Measurements from ENCODE around the gene CDRT4. TPM values are rescaled to one million over a fixed set of nuclear protein-coding genes. Genes with fewer than 3 reads are reported as not detected.

Gene CDRT4
- total RNA-seq, result 10 to 100 TPM in 5 of 8 experiments, 1 to 10 TPM in 3; 2.6 to 25.8 (median 11.9) TPM

GRCh38 chr17:15467592-15467991 lies at the start of gene CDRT4:
Gene CDRT4, minus strand, starts transcription at chr17:15467621. Its CDS starts 27,383 bp downstream, at chr17:15440238.
- WGBS, 10 experiments, result 92 to 100% (median 100%) methylated on average over 1 to 3 of the region's 3 CpGs; no CpG with 5 or more reads in 7 of the 10 experiments

GRCh38 chr17:15516150-15516549 lies 48.7 kb upstream of the CDRT4 start:
- no peak for ATAC-seq (replicated peaks in 6 of 8)
- Histone ChIP-seq H3K27ac (no peak overlapping the region), H3K4me1 (replicated peaks in 1 of 2) (peaks cover 0 to 3% of the 10 kb centered on the region in 2 donors), H3K4me3 (no peak overlapping the region)
- 63 to 100% (median 93%) methylated on average over 2 to 5 of the region's 8 CpGs; no CpG with 5 or more reads in 3 of the 10 experiments for WGBS, 10 experiments
- in situ Hi-C loops (cut with MboI; ENCODE audit: low pct_unique_long_range_greater_than_20kb in 2 of 9, low sequenced_read_pairs in 9 of 9, unreplicated experiment in 9 of 9), result loop anchor here in 2 of 9 experiments (25.0 kb wide), 2 partner anchors 104 to 254 kb away; partner anchors contain the start of gene PMP22 (in 1 of the 2)

More at GRCh38 chr17:15467592-15467991, at the start of gene CDRT4:
- no peaks in the 10 kb centered on the region for H3K4me1 ChIP-seq (replicated peaks in 1 of 2)
- no peak for ATAC-seq (replicated peaks in 6 of 8)
- H3K27ac ChIP-seq, result no peak within 1 kb of the TSS
- in situ Hi-C loops (cut with MboI; ENCODE audit: low pct_unique_long_range_greater_than_20kb in 2 of 9, low sequenced_read_pairs in 9 of 9, unreplicated experiment in 9 of 9), result loop anchor here in 1 of 9 experiments (25.0 kb wide), 1 partner anchor 105 kb away; no protein-coding TSS in a partner anchor
- no peak within 1 kb of the TSS for H3K4me3 ChIP-seq

GRCh38 chr17:15514469-15514868 lies 47.0 kb upstream of the CDRT4 start:
- ATAC-seq (replicated peaks in 6 of 8), result no peak
- 55 to 100% (median 84%) methylated on average over 2 of the region's 2 CpGs; no CpG with 5 or more reads in 3 of the 10 experiments for WGBS, 10 experiments
- no peak overlapping the region for H3K4me3 ChIP-seq
- H3K27ac ChIP-seq, result no peak overlapping the region
- in situ Hi-C loops (cut with MboI; ENCODE audit: low pct_unique_long_range_greater_than_20kb in 2 of 9, low sequenced_read_pairs in 9 of 9, unreplicated experiment in 9 of 9), result loop anchor here in 2 of 9 experiments (25.0 kb wide), 2 partner anchors 102 to 252 kb away; partner anchors contain the start of gene PMP22 (in 1 of the 2)
- peaks cover 0 to 3% of the 10 kb centered on the region in 2 donors for H3K4me1 ChIP-seq (replicated peaks in 1 of 2)

- ATAC-seq (replicated peaks in 6 of 8), result no peak
- Histone ChIP-seq H3K27ac (no peak overlapping the region), H3K4me1 (replicated peaks in 1 of 2) (peaks cover 0 to 3% of the 10 kb centered on the region in 2 donors), H3K4me3 (no peak overlapping the region)
- WGBS, 10 experiments, result 40 to 93% (median 80%) methylated on average over 1 to 9 of the region's 9 CpGs; no CpG with 5 or more reads in 1 of the 10 experiments
- in situ Hi-C loops (cut with MboI; ENCODE audit: low pct_unique_long_range_greater_than_20kb in 2 of 9, low sequenced_read_pairs in 9 of 9, unreplicated experiment in 9 of 9), result loop anchor here in 2 of 9 experiments (25.0 kb wide), 2 partner anchors 102 to 252 kb away; partner anchors contain the start of gene PMP22 (in 1 of the 2)
Measured at GRCh38 chr17:15513856-15514459, 46.5 kb upstream of the CDRT4 start.

- no peak overlapping the region for H3K27ac ChIP-seq
- H3K4me3 ChIP-seq, result no peak overlapping the region
- in situ Hi-C loops (cut with MboI; ENCODE audit: low pct_unique_long_range_greater_than_20kb in 2 of 9, low sequenced_read_pairs in 9 of 9, unreplicated experiment in 9 of 9), result loop anchor here in 2 of 9 experiments (25.0 kb wide), 2 partner anchors 101 to 251 kb away; partner anchors contain the start of gene PMP22 (in 1 of the 2)
- 19 to 97% (median 66%) methylated on average over 2 to 6 of the region's 6 CpGs; no CpG with 5 or more reads in 2 of the 10 experiments for WGBS, 10 experiments
- H3K4me1 ChIP-seq (replicated peaks in 1 of 2), result peaks cover 0 to 3% of the 10 kb centered on the region in 2 donors
- peak in 2 of 8 experiments; percentile 45 to 56 for ATAC-seq (replicated peaks in 6 of 8)
Measured at GRCh38 chr17:15513058-15513791, 45.8 kb upstream of the CDRT4 start.

GRCh38 chr17:15512071-15512709 lies 44.8 kb upstream of the CDRT4 start:
- no peak overlapping the region for H3K4me3 ChIP-seq
- in situ Hi-C loops (cut with MboI; ENCODE audit: low pct_unique_long_range_greater_than_20kb in 2 of 9, low sequenced_read_pairs in 9 of 9, unreplicated experiment in 9 of 9), result loop anchor here in 2 of 9 experiments (25.0 kb wide), 2 partner anchors 100 to 250 kb away; partner anchors contain the start of gene PMP22 (in 1 of the 2)
- H3K27ac ChIP-seq, result no peak overlapping the region
- ATAC-seq (replicated peaks in 6 of 8), result peak in 1 of 8 experiments; percentile 25
- 67 to 100% (median 92%) methylated on average over 1 to 4 of the region's 4 CpGs for WGBS, 10 experiments
- H3K4me1 ChIP-seq (replicated peaks in 1 of 2), result peaks cover 0 to 3% of the 10 kb centered on the region in 2 donors

- in situ Hi-C loops (cut with MboI; ENCODE audit: low pct_unique_long_range_greater_than_20kb in 2 of 9, low sequenced_read_pairs in 9 of 9, unreplicated experiment in 9 of 9), result loop anchor here in 2 of 9 experiments (25.0 kb wide), 2 partner anchors 99 to 249 kb away; partner anchors contain the start of gene PMP22 (in 1 of the 2)
- peaks cover 0 to 3% of the 10 kb centered on the region in 2 donors for H3K4me1 ChIP-seq (replicated peaks in 1 of 2)
- 17 to 88% (median 71%) methylated on average over 1 to 2 of the region's 2 CpGs; no CpG with 5 or more reads in 2 of the 10 experiments for WGBS, 10 experiments
- H3K4me3 ChIP-seq, result no peak overlapping the region
- ATAC-seq (replicated peaks in 6 of 8), result no peak
- no peak overlapping the region for H3K27ac ChIP-seq
Measured at GRCh38 chr17:15511142-15511541, 43.7 kb upstream of the CDRT4 start.

GRCh38 chr17:15510361-15510760 lies 42.9 kb upstream of the CDRT4 start:
- no peak overlapping the region for H3K27ac ChIP-seq
- 0 to 100% (median 79%) methylated on average over 1 to 3 of the region's 3 CpGs; no CpG with 5 or more reads in 1 of the 10 experiments for WGBS, 10 experiments
- no peak overlapping the region for H3K4me3 ChIP-seq
- in situ Hi-C loops (cut with MboI; ENCODE audit: low pct_unique_long_range_greater_than_20kb in 2 of 9, low sequenced_read_pairs in 9 of 9, unreplicated experiment in 9 of 9), result loop anchor here in 2 of 9 experiments (25.0 kb wide), 2 partner anchors 98 to 248 kb away; partner anchors contain the start of gene PMP22 (in 1 of the 2)
- H3K4me1 ChIP-seq (replicated peaks in 1 of 2), result peaks cover 0 to 3% of the 10 kb centered on the region in 2 donors
- peak in 2 of 8 experiments; percentile 51 to 70 for ATAC-seq (replicated peaks in 6 of 8)

GRCh38 chr17:15509095-15509494 lies 41.7 kb upstream of the CDRT4 start:
- ATAC-seq (replicated peaks in 6 of 8), result no peak
- WGBS, 10 experiments, result 93 to 100% (median 100%) methylated on average over 1 to 5 of the region's 5 CpGs; no CpG with 5 or more reads in 2 of the 10 experiments
- Histone ChIP-seq H3K27ac (no peak overlapping the region), H3K4me3 (no peak overlapping the region), H3K4me1 (replicated peaks in 1 of 2) (peaks cover 0 to 3% of the 10 kb centered on the region in 2 donors)
- in situ Hi-C loops (cut with MboI; ENCODE audit: low pct_unique_long_range_greater_than_20kb in 2 of 9, low sequenced_read_pairs in 9 of 9, unreplicated experiment in 9 of 9), result loop anchor here in 6 of 9 experiments (10.0 to 25.0 kb wide), 3 partner anchors 97 to 254 kb away; partner anchors contain the start of gene PMP22 (in 1 of the 6)

- in situ Hi-C loops (cut with MboI; ENCODE audit: low pct_unique_long_range_greater_than_20kb in 2 of 9, low sequenced_read_pairs in 9 of 9, unreplicated experiment in 9 of 9), result loop anchor here in 6 of 9 experiments (10.0 to 25.0 kb wide), 3 partner anchors 96 to 254 kb away; partner anchors contain the start of gene PMP22 (in 1 of the 6)
- Histone ChIP-seq H3K27ac (no peak overlapping the region), H3K4me3 (no peak overlapping the region), H3K4me1 (replicated peaks in 1 of 2) (peaks cover 0 to 3% of the 10 kb centered on the region in 2 donors)
- ATAC-seq (replicated peaks in 6 of 8), result no peak
- 45 to 100% (median 79%) methylated on average over 2 to 5 of the region's 7 CpGs for WGBS, 10 experiments
Measured at GRCh38 chr17:15508466-15508865, 41.0 kb upstream of the CDRT4 start.

- WGBS, 10 experiments, result 71 to 100% (median 88%) methylated on average over 1 to 2 of the region's 3 CpGs; no CpG with 5 or more reads in 2 of the 10 experiments
- in situ Hi-C loops (cut with MboI; ENCODE audit: low pct_unique_long_range_greater_than_20kb in 2 of 9, low sequenced_read_pairs in 9 of 9, unreplicated experiment in 9 of 9), result loop anchor here in 6 of 9 experiments (10.0 to 25.0 kb wide), 3 partner anchors 96 to 253 kb away; partner anchors contain the start of gene PMP22 (in 1 of the 6)
- Histone ChIP-seq H3K4me1 (replicated peaks in 1 of 2) (peaks cover 0 to 3% of the 10 kb centered on the region in 2 donors), H3K27ac (no peak overlapping the region), H3K4me3 (no peak overlapping the region)
- ATAC-seq (replicated peaks in 6 of 8), result peak in 2 of 8 experiments; percentile 31 to 37
Measured at GRCh38 chr17:15507896-15508295, 40.5 kb upstream of the CDRT4 start.

GRCh38 chr17:15507001-15507400 lies 39.6 kb upstream of the CDRT4 start:
- 85 to 100% (median 96%) methylated on average over 2 to 9 of the region's 9 CpGs; no CpG with 5 or more reads in 1 of the 10 experiments for WGBS, 10 experiments
- in situ Hi-C loops (cut with MboI; ENCODE audit: low pct_unique_long_range_greater_than_20kb in 2 of 9, low sequenced_read_pairs in 9 of 9, unreplicated experiment in 9 of 9), result loop anchor here in 6 of 9 experiments (10.0 to 25.0 kb wide), 3 partner anchors 95 to 252 kb away; partner anchors contain the start of gene PMP22 (in 1 of the 6)
- H3K4me1 ChIP-seq (replicated peaks in 1 of 2), result no peaks in the 10 kb centered on the region
- no peak overlapping the region for H3K4me3 ChIP-seq
- ATAC-seq (replicated peaks in 6 of 8), result no peak
- no peak overlapping the region for H3K27ac ChIP-seq

Data from motor neuron (in vitro differentiated cells).